Stimulated activated CD4-positive, alpha-beta T cell treated with anti-CD3 and anti-CD28 coated beads, Interleukin-12 subunit alpha, Interleukin-12 subunit beta, amount 100 ng/mL, for 24 hours (primary cell): Measurements from ENCODE around the gene TBCCD1.
A peak's percentile ranks its signal among the peaks of the same experiment; 100 is the strongest.
"Not testable (repeated sequence)": the region's sequence is repeated elsewhere in the genome, so short reads cannot be mapped to it uniquely, and the experiment has no call there.

Experiments
- DNase-seq, 2 experiments: peaks; one replicate each; pipeline ENCODE4 v3.0.0-alpha.2; 2020; ENCODE audit warnings: low read depth in 2 of 2

The TBCCD1 gene

DNA sequence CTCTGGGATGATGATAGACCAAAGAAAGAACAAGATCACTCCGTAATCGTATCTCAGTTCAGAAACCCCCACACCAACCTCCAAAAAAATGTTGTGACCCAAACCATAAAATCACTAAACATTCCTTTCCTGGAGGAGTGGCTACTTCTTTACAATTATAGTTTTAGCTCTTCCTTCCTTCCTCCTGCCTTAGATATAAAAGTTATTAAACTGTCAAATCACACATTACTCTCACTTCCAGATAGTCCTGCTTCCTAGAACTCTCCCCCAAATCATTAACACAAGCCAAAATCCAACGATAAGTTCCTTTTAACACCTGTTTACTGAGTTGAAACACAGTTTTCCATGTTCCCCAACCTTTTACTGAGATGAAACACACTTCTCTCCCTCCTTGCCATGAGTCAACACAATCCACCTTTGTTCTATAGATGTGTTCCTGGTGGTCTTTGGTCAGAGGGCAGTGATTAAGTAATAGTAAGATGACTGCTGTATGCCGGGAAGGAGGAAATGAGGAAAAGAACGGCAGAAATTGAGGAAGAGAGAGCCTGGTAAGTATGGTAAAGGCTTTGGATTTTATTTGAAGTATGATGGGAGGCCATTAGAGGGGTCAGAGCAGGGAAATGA lies 14.6 kb downstream of the TBCCD1 start:
- DNase-seq: no peak

GRCh38 chr3:186551387-186551786 lies 15.8 kb downstream of the TBCCD1 start:
- DNase-seq: no peak

GRCh38 chr3:186549497-186549896 lies 17.6 kb downstream of the TBCCD1 start:
- no peak for DNase-seq

GRCh38 chr3:186544281-186544680 lies 22.9 kb downstream of the TBCCD1 start, which contains the start of gene CRYGS:
CRYGS (minus strand) TSS chr3:186544380; CDS start chr3:186544326, 54 bp downstream.
- no peak for DNase-seq

DNA sequence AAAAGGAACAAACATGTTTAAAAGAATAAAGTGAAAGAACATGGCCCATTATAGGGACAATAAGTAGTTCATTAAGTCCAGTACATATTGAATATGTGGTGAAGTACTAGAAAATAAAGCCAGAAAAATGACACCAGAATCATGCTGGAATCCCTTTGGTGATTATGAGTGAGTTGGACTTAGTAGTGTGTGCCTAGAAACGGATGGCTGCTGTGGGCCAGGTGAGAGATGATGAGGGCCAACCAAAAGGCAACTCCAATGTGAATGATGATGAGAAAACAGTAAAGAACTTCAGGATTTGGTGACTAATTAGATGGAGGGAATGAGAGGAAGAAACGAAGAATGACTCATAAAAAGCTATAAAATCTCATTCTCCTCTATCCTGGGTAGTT lies 26.3 kb downstream of the TBCCD1 start:
- no peak for DNase-seq

DNA sequence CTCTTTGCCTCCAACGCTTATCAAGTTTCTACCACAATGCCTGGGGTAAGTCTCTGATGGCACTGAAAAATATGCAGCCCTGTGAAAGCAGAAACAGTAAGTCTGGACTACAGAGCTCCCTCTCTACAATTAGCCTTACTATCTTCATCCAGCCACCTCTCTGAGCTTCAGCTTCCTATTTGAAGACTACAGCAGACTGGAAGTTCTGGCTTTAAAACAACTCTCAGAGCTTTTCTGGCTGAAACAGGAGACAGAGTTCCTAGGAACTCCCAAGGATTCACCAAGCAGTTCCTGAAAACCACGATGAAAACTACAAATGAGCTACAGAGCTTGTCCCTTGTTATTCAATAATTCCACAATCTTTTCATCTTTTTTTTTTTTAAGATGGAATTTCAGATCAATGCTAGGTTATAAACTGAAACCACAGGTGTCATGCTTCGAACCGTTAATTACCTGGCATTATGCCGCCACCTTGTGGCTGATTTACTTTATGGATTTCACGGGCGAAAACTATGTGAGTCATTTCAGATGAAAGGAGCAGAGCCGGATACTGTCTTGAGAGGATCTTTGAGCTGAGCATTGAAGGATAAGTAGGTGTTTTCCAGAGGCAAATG lies 26.8 kb downstream of the TBCCD1 start:
- DNase-seq: peak; percentile 71 to 79

- DNase-seq: no peak
Measured at GRCh38 chr3:186538779-186539178, 28.4 kb downstream of the TBCCD1 start.

DNA sequence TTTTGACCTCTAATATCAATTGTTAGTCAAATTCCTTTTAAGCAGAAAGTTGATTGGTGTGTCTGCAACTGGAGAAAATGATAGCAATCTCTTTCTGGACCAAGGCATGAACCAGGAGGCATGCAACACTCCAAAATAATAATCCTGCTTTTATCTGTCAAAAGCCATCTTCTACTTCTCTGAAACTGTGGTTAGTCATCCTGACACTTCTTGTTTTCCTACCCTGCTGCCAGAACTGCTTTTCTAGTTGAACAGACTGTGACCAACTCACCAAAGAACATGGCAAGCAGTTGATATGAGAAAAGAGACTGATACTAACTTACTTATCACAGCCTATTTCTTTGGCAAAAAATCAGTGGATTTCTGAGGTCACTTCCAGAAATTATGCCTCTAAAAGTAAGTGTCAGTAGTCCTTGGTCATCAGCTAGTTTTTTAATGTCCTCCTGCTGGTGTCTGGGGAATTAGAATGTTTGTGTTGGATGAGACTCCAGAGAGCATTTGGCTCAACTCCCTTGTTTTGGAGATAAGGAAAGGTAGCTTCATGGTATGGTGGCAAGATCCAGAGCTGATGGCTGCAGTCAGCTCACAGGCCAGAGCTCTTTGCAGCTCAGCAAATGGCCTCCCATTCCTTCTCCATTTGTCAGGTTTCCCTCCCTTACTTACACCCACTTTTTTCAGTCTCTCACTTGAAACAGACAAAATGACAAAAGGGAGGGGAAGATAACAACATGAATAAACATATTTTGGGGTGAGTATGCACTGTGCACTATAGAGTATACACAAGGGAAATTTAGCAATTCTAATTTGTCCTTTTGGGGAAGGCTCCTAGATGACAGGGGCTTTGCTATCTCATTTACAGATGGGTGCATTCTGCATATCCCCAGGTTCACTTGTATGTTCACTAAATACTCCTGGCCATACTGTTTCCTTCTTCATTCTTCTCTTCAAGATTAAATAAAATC lies 30.0 kb downstream of the TBCCD1 start:
- no peak for DNase-seq

GRCh38 chr3:186534113-186534669 lies 32.9 kb downstream of the TBCCD1 start:
- DNase-seq: peak; percentile 25 to 39

GRCh38 chr3:186532598-186533072 lies 34.5 kb downstream of the TBCCD1 start:
- no peak for DNase-seq

- DNase-seq: not testable (repeated sequence)
Measured at GRCh38 chr3:186531694-186532093, 35.4 kb downstream of the TBCCD1 start.

GRCh38 chr3:186530415-186530814 lies 36.7 kb downstream of the TBCCD1 start:
- DNase-seq: no peak

DNA sequence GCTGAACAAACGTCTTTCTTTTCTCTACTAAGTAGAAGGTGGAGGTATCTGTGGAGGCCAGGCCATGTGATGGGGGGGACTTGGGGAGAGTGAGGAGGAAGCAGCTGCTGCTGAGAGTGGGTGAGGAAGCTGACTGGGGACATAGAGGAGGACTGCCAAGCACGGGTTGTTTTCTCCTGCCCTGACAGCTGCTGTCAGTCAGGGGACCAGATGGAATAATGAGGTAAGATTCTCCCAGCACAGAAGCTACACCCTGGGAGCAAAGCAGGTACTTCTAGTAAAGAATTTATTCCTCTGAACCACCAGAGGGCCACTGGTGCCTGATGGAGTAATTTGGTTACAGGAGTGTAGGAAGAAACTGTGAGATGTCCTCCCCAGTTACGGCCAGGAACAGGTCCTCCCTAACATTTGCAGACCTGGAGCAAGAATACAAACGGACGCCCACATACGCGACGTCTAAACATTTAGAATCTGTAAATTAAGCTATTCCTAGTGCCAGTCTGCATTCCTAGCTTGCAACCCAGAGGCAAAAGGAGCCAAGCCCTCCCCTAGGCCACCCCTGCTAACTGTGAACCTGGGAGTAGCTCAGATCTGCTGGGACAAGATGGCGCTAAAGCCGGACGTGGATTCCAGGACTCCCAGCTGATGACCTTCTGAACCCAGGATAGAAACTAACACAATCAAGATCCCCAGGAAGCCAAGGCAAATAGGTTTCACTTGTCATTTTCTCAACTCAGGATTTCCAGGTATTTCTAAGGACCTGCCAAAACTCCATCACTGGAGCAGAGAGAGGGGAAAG lies 37.7 kb downstream of the TBCCD1 start:
- DNase-seq: no peak

DNA sequence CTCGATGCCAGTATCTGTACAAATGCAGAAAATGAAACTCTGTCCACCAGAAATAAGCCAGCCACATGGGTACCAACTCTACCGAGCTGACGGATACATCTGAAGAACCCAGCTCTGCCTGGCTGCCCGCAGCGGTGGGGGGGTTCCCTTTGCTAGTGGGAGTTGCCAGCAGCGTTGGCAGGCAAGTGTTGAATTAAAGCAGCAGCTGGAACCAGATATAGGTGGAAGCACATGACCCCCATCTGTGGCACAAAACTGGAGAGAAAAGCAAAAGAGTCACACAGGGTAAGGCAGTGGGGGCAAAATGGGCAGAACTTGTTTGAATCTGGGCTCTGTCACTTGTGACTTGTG lies 40.9 kb downstream of the TBCCD1 start:
- DNase-seq: no peak

DNA sequence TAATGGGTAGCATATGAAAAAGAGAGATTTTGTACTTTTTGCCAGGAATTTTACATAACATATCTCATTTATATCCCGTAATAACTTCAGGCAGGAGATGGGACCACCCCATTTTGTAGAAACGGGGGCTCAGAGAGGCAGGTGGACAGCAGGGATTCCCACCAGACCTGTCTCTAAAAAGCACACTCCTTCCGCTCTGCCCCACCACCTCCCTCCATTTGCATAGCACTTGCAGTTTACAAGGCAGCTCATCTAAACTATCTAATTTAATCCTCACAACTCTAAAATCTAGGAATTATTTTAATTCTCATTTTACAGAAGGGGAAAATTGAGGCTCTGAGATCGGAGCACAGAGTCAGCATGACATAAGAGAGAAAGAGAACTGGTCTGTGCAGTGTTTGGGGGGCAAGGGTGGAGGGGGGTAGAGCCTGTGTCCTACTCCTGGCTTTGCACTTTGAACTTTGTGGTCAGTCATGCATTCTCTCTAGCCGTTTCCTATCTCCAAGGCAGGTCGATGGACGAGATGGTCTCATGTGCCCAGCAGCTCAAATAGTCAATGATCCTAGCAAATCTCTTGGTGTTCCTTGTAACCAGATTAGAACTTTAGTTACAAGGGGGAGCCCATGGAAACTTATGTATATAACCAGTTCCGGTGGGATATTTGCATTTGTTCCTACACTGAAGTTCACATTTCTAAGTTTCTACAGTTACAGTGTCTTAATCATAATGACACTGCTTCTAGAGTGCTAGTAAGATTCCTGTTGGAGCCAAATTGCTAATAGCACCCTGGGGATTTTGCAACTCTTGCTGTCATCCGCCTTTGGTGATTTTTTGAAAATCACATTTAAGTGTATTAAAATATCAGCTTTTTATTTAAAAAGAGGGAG lies 41.5 kb downstream of the TBCCD1 start:
- DNase-seq: no peak

- DNase-seq: no peak
Measured at GRCh38 chr3:186524616-186525015, 42.5 kb downstream of the TBCCD1 start.

GRCh38 chr3:186523434-186523833 lies 43.7 kb downstream of the TBCCD1 start:
- no peak for DNase-seq

- no peak for DNase-seq
Measured at GRCh38 chr3:186523022-186523421, 44.1 kb downstream of the TBCCD1 start.

DNA sequence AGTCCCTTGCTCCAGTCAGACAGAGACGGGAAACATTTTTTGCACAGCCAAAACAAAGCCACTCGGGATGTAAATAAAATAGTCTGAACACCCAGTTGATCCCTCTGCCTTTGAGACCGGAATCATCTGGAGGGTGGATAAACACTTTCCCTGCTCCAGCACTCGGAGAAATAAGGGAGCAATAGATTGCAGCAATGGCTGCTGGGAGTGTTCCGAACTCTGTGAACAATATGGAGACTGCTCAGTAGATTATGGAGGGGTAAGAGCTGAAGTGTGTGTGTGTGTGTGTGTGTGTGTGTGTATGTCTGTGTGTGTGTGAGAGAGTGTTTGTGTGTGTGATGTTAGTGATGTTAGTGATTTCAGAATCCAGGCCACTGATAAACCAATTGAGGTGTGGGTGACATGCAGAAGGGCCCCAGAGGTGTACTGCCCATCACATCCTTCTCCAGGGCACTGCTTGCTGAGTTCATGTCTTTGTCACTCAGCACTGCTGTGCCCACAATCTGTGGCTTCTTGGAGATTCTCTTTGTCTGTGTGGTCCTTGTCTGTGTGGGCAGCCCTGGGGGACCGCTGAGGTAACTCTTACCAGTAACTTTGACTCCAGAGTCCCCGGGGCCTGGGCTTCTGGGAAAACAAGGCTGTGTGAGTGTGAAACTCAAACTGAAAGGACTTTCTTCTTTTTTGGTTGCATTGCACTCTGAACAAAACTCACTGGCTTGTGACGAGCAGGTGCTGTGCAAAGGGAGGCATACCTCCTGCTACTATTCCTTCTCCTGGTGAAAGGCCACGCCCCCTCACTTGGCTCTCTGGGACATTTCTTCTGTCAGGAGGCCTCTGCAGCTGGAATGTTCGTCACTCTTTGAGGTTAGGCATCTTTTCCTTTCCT lies 45.9 kb downstream of the TBCCD1 start:
- no peak for DNase-seq
